ENCODE measurements around the gene TBX15. TPM values are rescaled to one million over a fixed set of nuclear protein-coding genes. Genes with fewer than 3 reads are reported as not detected.

Gene TBX15
- total RNA-seq, 4 donors from 2014 or later: 1.1 to 5.4 (median 3.5) TPM

DNA sequence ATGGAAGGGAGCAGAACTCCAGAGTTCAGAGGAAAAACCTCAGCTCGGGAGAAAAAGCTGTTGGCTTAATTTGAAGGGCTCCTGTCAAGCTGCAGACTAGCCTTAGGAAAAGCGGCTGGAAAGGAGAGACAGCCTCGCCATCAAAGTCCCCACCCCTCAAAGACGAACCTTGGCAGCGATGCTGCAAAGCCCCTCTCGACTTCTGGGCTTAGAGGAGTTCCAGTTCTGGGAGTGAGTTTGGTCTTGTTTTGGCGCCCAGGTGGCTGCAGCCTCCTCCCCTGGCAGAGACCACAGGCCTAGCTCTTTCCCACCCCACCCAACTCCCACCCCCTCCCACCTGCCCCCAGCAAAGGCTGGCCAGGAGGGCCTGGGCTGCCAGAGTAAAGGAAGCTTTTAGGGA lies 9.1 kb upstream of the TBX15 start:
- WGBS, 2 donors: 11 to 21% methylated on average over 6 to 7 of the region's 7 CpGs
- TF ChIP-seq CTCF (IDR thresholded peaks at IDR 0.05): no peak
- Histone ChIP-seq H3K9me3 (no peaks in the 10 kb centered on the region), H3K4me1 (peaks cover 0 to 15% of the 10 kb centered on the region in 2 donors), H3K36me3 (no peaks in the 10 kb centered on the region), H3K4me3 (replicated peaks in 1 of 3) (no peak overlapping the region), H3K27ac (no peak overlapping the region), H3K27me3 (peaks cover 83% of the 10 kb centered on the region)
- intact Hi-C loops (cut with DNase I): loop anchor here (10.0 kb wide), 1 partner anchor 842 kb away; no protein-coding TSS in a partner anchor
- DNase-seq: no peak

GRCh38 chr1:118995312-118996016 lies 7.3 kb upstream of the TBX15 start:
- WGBS, 2 donors: 47 to 54% methylated on average over 3 of the region's 3 CpGs
- no peak overlapping the region for H3K4me3 ChIP-seq (replicated peaks in 1 of 3)
- DNase-seq: no peak

DNA sequence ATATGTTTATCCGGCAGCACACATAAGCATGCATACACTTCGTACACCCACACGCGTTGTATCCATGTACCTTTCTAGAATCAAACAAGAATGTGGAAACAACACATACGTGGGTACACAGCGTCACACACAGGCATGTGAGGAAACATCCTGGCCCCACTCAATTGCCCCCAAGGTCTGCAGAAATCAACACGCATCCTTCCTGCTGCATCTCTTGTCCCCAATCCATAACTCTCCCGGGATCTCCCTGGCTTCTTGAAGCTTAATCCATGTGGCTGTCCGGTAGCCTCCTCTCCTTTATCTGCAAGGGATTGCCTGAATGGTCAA lies 5.5 kb upstream of the TBX15 start:
- no peak for TF ChIP-seq POLR2A (IDR thresholded peaks at IDR 0.05)
- no peak for TF ChIP-seq CTCF (IDR thresholded peaks at IDR 0.05)
- H3K36me3 ChIP-seq: no peaks in the 10 kb centered on the region
- intact Hi-C loops (cut with DNase I): loop anchor here (10.0 kb wide), 1 partner anchor 839 kb away; no protein-coding TSS in a partner anchor
- H3K4me1 ChIP-seq: no peaks in the 10 kb centered on the region
- no peaks in the 10 kb centered on the region for H3K9me3 ChIP-seq
- H3K4me3 ChIP-seq (replicated peaks in 1 of 3): no peak overlapping the region
- H3K27me3 ChIP-seq: peaks cover 92% of the 10 kb centered on the region
- no peak for DNase-seq
- WGBS, 2 donors: 24 to 26% methylated on average over 9 of the region's 9 CpGs
- H3K27ac ChIP-seq: no peak overlapping the region

More at GRCh38 chr1:118995312-118996016, 7.3 kb upstream of the TBX15 start:
- no peak for TF ChIP-seq CTCF (IDR thresholded peaks at IDR 0.05)
- peaks cover 0 to 4% of the 10 kb centered on the region in 2 donors for H3K4me1 ChIP-seq
- H3K27me3 ChIP-seq: peaks cover 86% of the 10 kb centered on the region
- intact Hi-C loops (cut with DNase I): loop anchor here (10.0 kb wide), 1 partner anchor 841 kb away; no protein-coding TSS in a partner anchor
- no peaks in the 10 kb centered on the region for H3K36me3 ChIP-seq
- H3K27ac ChIP-seq: no peak overlapping the region
- no peaks in the 10 kb centered on the region for H3K9me3 ChIP-seq

DNA sequence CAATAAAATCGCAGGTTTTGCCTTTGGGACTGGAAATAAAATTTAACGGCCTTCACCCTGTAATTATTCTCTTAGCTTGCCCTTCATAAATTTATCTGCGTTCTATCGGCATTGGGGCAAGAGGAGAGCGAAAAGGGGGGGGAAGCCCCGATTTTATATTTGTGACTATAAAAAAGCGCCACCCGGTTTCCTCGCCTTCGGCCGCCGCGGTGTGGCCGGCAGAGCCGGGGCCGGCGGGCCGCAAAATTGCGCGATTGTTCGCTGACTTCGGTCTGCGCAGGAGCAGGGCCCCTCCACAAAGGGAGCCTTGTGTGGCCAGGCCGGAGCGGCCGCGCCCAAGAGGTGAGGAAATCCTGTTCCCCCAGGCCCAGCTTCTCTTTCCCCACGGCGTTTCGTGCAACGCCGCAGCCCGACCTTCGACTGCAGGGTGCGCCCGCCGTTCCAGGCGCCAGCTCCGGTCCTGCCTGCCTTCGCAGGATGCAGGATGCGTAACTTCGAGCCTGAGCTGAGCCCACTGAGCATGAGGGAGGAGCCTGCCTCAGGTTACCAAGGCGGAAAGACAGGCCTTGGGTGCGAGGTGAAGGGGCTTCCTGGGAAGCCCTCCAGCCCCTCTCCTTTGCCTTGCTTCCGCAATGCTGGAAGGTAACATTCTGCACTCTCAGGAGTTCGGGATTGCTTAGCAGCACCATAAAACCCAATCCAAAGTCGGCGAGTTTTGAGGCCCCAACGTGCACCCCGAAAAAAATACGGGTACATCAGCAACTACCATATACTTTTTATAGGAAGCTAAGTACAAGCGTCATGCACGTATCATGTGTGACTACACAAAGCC lies 4.9 kb upstream of the TBX15 start:
- WGBS, 2 donors: 14% methylated on average over 27 to 34 of the region's 53 CpGs
- H3K36me3 ChIP-seq: no peaks in the 10 kb centered on the region
- DNase-seq: no peak
- TF ChIP-seq POLR2A (IDR thresholded peaks at IDR 0.05) (no peak), CTCF (IDR thresholded peaks at IDR 0.05) (no peak)
- no peak overlapping the region for H3K27ac ChIP-seq
- intact Hi-C loops (cut with DNase I): loop anchor here (10.0 kb wide), 1 partner anchor 838 kb away; no protein-coding TSS in a partner anchor
- H3K9me3 ChIP-seq: no peaks in the 10 kb centered on the region
- no peak overlapping the region for H3K4me3 ChIP-seq (replicated peaks in 1 of 3)
- peaks cover 0 to 2% of the 10 kb centered on the region in 2 donors for H3K4me1 ChIP-seq
- H3K27me3 ChIP-seq: peaks cover 93% of the 10 kb centered on the region

All from thyroid gland (tissue), 4 donors.